ENCODE measurements around the gene PCSK4. TPM values are rescaled to one million over a fixed set of nuclear protein-coding genes. Genes with fewer than 3 reads are reported as not detected.

Gene PCSK4
- total and polyA plus RNA-seq, 2 of the 13 experiments (the other 11 are each of a cell fraction or from before 2014, with no cell fraction given), result 2.0 to 2.7 TPM

DNA sequence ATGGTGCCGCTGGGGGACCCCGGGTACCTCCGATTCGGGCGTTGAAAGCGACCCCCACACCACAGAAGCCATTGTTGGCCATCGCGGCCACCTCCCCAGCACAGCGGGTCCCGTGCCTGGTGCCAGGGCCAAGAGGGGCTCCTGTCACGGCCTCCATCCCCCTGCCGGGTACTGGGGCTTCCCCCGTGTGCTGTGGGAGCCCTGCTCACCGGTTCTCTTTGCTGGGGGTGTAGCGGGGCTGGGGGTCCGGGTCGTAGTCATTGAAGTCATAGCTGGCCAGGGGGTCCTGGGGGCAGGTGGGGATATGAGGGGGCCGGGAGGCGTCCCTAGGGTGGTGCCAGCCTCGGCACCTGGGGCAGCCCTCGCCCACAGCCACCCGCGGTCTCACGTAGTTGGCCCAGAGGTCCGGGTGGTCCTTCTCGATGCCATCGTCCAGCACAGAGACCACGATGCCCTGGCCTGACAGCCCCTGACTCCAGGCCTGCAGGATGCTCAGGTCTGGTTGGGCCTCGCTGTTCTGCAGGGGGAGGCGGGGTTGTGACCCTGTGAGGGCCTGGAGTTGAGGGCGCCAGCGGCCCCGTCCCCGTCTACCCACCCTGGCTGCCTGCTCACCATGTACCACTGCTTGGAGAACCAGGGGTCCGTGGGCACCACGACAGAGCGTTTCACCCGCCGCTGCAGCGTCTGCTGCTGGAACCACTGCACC is 2.4 kb downstream of the PCSK4 start:
- POLR2A ChIA-PET, result interaction anchor here (0.5 kb wide), 1 partner anchor 303 kb away, joined by 4 read pairs; no protein-coding TSS in a partner anchor

More for the DNA sequence above, 2.4 kb downstream of the PCSK4 start:
- no peak for FAIRE-seq
- intact Hi-C loops (cut with micrococcal nuclease; ENCODE audit: unreplicated experiment), result no loop called here
- in situ Hi-C loops (cut with HindIII; ENCODE audit: extremely low pct_ligation_motif_present, low pct_unique_long_range_greater_than_20kb), result no loop called here
- Histone ChIP-seq H3K27ac (ENCODE audit: extremely low read length, insufficient read depth, low read length) (no peak overlapping the region), H3K36me3 (replicated peaks in 1 of 2; ENCODE audit: control insufficient read depth in 1 of 2, insufficient read depth in 2 of 2, low read length in 2 of 2) (no peaks in the 10 kb centered on the region), H3K4me1 (ENCODE audit: insufficient read depth, low read length) (peaks cover 26% of the 10 kb centered on the region), H4K20me1 (ENCODE audit: insufficient read depth, low read length) (no peaks in the 10 kb centered on the region), H3K27me3 (ENCODE audit: control insufficient read depth in 1 of 2, insufficient read depth in 2 of 2, low read length in 2 of 2) (no peaks in the 10 kb centered on the region), H2AFZ (ENCODE audit: low read length) (no peak overlapping the region), H3K9ac (ENCODE audit: insufficient read depth, low read depth, low read length) (no peak overlapping the region), H3K4me2 (ENCODE audit: low read depth, low read length) (no peak overlapping the region), H3K4me3 (replicated peaks in 1 of 3; ENCODE audit: insufficient read depth in 1 of 3, low read depth in 2 of 3, low read length in 3 of 3) (no peak overlapping the region), H3K9me3 (ENCODE audit: low read length) (no peaks in the 10 kb centered on the region), H3K79me2 (ENCODE audit: insufficient read depth, low read length) (peaks cover 6% of the 10 kb centered on the region)
- TF ChIP-seq ZNF724P (CRISPR knock-in tag; IDR thresholded peaks at IDR 0.05; ENCODE audit: borderline replicate concordance) (no peak), HOXA3 (CRISPR knock-in tag; IDR thresholded peaks at IDR 0.05) (no peak), ZC3H13 (CRISPR knock-in tag; IDR thresholded peaks at IDR 0.05) (no peak), TSC22D2 (CRISPR knock-in tag; IDR thresholded peaks at IDR 0.05; ENCODE audit: borderline replicate concordance) (no peak), ZNF777 (CRISPR knock-in tag; IDR thresholded peaks at IDR 0.05) (no peak)
- TF ChIP-seq, protein P1, sequence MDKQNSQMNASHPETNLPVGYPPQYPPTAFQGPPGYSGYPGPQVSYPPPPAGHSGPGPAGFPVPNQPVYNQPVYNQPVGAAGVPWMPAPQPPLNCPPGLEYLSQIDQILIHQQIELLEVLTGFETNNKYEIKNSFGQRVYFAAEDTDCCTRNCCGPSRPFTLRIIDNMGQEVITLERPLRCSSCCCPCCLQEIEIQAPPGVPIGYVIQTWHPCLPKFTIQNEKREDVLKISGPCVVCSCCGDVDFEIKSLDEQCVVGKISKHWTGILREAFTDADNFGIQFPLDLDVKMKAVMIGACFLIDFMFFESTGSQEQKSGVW (CRISPR knock-in tag; IDR thresholded peaks at IDR 0.05; ENCODE audit: borderline replicate concordance), result no peak
- TF ChIP-seq, protein P2, sequence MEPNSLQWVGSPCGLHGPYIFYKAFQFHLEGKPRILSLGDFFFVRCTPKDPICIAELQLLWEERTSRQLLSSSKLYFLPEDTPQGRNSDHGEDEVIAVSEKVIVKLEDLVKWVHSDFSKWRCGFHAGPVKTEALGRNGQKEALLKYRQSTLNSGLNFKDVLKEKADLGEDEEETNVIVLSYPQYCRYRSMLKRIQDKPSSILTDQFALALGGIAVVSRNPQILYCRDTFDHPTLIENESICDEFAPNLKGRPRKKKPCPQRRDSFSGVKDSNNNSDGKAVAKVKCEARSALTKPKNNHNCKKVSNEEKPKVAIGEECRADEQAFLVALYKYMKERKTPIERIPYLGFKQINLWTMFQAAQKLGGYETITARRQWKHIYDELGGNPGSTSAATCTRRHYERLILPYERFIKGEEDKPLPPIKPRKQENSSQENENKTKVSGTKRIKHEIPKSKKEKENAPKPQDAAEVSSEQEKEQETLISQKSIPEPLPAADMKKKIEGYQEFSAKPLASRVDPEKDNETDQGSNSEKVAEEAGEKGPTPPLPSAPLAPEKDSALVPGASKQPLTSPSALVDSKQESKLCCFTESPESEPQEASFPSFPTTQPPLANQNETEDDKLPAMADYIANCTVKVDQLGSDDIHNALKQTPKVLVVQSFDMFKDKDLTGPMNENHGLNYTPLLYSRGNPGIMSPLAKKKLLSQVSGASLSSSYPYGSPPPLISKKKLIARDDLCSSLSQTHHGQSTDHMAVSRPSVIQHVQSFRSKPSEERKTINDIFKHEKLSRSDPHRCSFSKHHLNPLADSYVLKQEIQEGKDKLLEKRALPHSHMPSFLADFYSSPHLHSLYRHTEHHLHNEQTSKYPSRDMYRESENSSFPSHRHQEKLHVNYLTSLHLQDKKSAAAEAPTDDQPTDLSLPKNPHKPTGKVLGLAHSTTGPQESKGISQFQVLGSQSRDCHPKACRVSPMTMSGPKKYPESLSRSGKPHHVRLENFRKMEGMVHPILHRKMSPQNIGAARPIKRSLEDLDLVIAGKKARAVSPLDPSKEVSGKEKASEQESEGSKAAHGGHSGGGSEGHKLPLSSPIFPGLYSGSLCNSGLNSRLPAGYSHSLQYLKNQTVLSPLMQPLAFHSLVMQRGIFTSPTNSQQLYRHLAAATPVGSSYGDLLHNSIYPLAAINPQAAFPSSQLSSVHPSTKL (CRISPR knock-in tag; IDR thresholded peaks at IDR 0.05), result no peak
- CTCF ChIA-PET (ENCODE audit: low intra/inter-chr PET ratio, low total read pairs), result no interaction called here
- BruUV-seq (replicated peaks), result no TSS peak
- ATAC-seq, result no peak
- WGBS (ENCODE audit: low lambda C conversion rate), result 77% methylated on average over 23 of the region's 40 CpGs
- DNase-seq (ENCODE audit: low spot score), result no peak

Measured in HepG2 (cell line).